ENCODE results near the gene SLC35B3.

Gene SLC35B3

DNA sequence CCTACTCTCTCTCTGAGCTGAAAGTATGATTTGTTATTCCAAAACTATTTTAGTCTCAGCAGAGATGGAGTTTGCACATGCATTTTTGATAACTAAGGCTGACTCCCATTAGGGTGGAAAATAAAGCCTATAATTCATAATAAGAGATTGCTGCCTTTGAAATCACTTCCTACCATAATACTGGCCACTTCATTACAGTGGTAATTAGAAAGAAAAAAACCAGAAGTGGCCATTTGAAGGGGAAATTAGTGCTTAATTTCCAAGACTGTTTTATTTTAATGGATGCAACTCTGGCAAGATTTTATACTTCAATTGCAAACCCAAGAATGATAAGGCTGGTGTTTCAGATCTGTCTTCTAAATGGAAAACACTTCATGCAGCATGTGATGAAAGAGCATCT is 43.4 kb downstream of the SLC35B3 start:
- no peaks in the 10 kb centered on the region for H3K9me3 Mint-ChIP-seq
- H3K27me3 Mint-ChIP-seq, result peaks cover 0 to 11% of the 10 kb centered on the region in 2 donors
- no peak overlapping the region for H3K4me3 Mint-ChIP-seq
- no peak for DNase-seq
- no peak overlapping the region for H3K27ac Mint-ChIP-seq
- no peaks in the 10 kb centered on the region for H3K36me3 Mint-ChIP-seq (ENCODE audit: insufficient read depth)
- ATAC-seq (replicated peaks), result no peak
- H3K4me1 Mint-ChIP-seq (ENCODE audit: low read depth in 2 of 2), result no peaks in the 10 kb centered on the region

DNA sequence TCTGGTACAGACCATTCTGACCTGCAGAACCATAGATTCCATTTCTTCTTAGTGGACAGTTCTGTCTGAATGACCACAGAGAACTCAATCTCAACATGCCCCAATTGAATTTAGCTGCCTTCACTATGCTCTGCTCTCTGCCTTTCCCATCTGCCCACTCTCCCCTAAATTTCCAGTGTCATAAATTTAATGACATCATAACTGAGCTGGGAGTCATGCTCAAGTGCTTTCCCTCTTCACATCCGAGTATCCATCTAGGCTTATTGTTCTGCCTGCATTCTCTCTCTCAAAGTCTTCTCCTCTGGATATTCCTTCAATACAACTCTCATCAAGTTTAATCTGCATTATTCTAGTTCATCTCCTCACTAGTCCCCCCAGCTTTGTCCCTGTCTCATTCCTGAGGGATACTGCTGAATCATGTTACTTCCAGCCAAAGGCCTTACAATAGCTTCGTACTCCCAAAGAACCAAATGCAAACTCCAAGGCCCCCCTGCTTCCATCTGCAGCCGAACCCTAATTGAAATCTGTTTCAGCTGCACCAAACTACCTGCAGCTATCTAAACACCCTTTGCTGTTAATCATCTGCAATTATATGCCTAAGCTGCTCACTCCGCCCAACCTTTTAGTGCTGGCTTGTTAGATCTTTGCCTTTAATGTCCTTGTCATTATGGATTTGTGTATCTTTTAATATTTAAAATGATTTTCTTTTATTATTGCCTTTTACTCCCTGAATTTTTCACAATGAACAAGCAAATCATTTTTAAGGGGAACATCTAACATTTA is 46.1 kb downstream of the SLC35B3 start:
- DNase-seq, result no peak
- Mint-ChIP-seq H3K27ac (no peak overlapping the region), H3K4me3 (no peak overlapping the region), H3K4me1 (ENCODE audit: low read depth in 2 of 2) (no peaks in the 10 kb centered on the region), H3K9me3 (no peaks in the 10 kb centered on the region), H3K36me3 (ENCODE audit: insufficient read depth) (no peaks in the 10 kb centered on the region), H3K27me3 (peaks cover 0 to 11% of the 10 kb centered on the region in 2 donors)
- no peak for ATAC-seq (replicated peaks)

DNA sequence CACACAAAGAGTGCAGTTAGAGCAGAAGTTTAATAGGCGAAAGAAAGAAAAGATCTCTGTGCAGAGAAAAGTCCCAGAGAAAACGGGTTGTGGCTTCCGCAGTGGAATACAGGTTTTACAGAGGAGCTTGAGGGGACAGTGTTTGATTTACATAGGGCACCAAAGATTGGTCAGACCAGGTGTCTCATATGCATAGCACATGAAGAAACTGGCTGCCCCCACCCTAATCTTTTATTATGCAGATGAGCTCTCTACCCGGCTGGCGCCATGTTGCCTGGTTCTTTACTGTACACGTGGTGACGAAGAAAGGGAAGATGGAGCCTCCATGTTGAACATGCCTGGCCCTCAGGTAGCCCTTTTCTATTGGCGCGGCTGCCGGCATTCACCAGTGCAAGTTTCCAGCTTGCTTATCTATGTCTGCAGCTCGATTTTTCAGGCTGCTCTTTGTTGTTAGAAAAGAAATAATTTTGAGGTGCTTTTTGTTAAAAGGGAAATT is 47.4 kb downstream of the SLC35B3 start:
- Mint-ChIP-seq H3K9me3 (no peaks in the 10 kb centered on the region), H3K36me3 (ENCODE audit: insufficient read depth) (no peaks in the 10 kb centered on the region), H3K27ac (no peak overlapping the region), H3K27me3 (peaks cover 10 to 11% of the 10 kb centered on the region in 2 donors), H3K4me1 (ENCODE audit: low read depth in 2 of 2) (no peaks in the 10 kb centered on the region), H3K4me3 (no peak overlapping the region)
- ATAC-seq (replicated peaks), result no peak
- DNase-seq, result no peak

DNA sequence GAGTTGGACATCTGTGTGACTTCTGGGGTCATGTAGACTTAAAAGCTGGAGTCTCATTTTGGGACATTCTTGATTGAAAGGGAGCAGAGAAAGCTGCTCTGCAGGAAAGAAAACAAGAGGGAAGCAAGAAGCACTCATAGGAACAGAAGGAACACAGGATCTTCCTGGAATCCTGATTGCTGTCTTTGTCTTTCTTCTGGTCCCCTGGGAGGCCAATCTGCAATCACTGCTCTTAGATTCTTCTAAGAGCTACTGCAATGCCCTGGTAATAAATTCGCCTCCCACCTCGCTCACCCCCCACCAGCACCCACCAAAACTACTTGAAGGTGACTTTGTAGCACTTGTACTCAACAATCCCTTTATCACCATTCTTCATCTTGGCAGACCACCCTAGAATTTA is 51.8 kb downstream of the SLC35B3 start:
- DNase-seq, result no peak
- H3K9me3 Mint-ChIP-seq, result no peaks in the 10 kb centered on the region
- no peak overlapping the region for H3K27ac Mint-ChIP-seq
- no peaks in the 10 kb centered on the region for H3K36me3 Mint-ChIP-seq (ENCODE audit: insufficient read depth)
- no peaks in the 10 kb centered on the region for H3K4me1 Mint-ChIP-seq (ENCODE audit: low read depth in 2 of 2)
- ATAC-seq (replicated peaks), result no peak
- no peak overlapping the region for H3K4me3 Mint-ChIP-seq
- H3K27me3 Mint-ChIP-seq, result peaks cover 16 to 38% of the 10 kb centered on the region in 2 donors

DNA sequence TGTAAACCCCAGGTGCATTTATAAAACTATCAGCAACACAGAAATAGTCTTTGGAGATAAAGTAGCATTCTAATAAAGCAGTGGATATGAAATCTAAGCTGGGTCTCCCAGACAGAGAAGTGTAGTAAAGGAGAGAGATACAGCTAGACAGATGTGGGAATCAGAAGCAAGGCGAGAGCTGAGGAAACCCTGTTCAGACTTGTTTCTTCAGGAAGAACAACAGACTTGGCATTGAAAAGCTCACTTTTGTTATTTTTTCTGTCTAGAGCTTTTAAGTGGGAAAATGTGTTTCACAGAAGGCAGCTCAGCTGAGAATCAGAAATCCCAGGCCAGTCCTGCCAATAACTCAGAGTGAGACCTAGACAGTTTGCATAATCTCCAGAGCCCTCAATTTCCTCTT is 52.9 kb downstream of the SLC35B3 start:
- H3K27ac Mint-ChIP-seq, result no peak overlapping the region
- H3K27me3 Mint-ChIP-seq, result peaks cover 17 to 43% of the 10 kb centered on the region in 2 donors
- H3K36me3 Mint-ChIP-seq (ENCODE audit: insufficient read depth), result no peaks in the 10 kb centered on the region
- H3K4me3 Mint-ChIP-seq, result no peak overlapping the region
- DNase-seq, result no peak
- H3K9me3 Mint-ChIP-seq, result no peaks in the 10 kb centered on the region
- H3K4me1 Mint-ChIP-seq (ENCODE audit: low read depth in 2 of 2), result no peaks in the 10 kb centered on the region
- ATAC-seq (replicated peaks), result no peak

DNA sequence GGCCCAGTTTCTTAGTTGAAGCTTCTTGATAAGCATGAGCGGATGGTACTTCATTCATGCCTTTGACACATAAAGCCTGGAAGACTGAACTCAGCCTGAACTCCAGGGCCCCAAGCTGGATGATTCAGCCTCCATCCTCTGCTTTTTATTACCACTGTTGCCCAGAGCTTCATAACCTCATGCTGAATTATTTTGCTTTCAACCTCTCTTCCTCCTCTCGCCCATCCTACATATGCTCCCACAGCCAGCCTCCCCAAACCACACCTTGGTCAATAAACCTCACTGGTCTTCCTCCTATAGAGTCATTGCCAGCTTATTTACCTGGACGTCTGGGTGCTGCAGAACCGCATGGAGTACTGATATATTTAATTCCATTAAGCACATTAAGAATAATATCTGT is 59.4 kb downstream of the SLC35B3 start:
- Mint-ChIP-seq H3K9me3 (no peaks in the 10 kb centered on the region), H3K27me3 (peaks cover 33 to 34% of the 10 kb centered on the region in 2 donors), H3K4me3 (no peak overlapping the region), H3K27ac (no peak overlapping the region), H3K4me1 (ENCODE audit: low read depth in 2 of 2) (no peaks in the 10 kb centered on the region), H3K36me3 (ENCODE audit: insufficient read depth) (no peaks in the 10 kb centered on the region)
- DNase-seq (no peak), ATAC-seq (replicated peaks) (no peak)

Measured in effector memory CD8-positive, alpha-beta T cell (primary cell).